HUES48 (cell line): ENCODE measurements around the gene PRL.

Source experiments
- H3K27ac ChIP-seq: one replicate; pipeline ENCODE4 v1.7.0; 2013; ENCODE audit warnings: low read depth, low read length, inconsistent platforms
- H3K27me3 ChIP-seq: 2 replicates; pipeline ENCODE4 v1.6.1; 2013; ENCODE audit warnings: mild to moderate bottlenecking, low read length; ENCODE audit not compliant: control insufficient read depth, insufficient read depth
- H3K36me3 ChIP-seq: 2 replicates; pipeline ENCODE4 v1.6.1; 2013; ENCODE audit warnings: low read length; ENCODE audit not compliant: control insufficient read depth, insufficient read depth
- H3K4me1 ChIP-seq: 2 replicates; pipeline ENCODE4 v1.6.1; 2013; ENCODE audit warnings: mild to moderate bottlenecking, low read length; ENCODE audit not compliant: control insufficient read depth, insufficient read depth
- H3K4me3 ChIP-seq: 2 replicates; pipeline ENCODE4 v1.5.1; 2013; ENCODE audit warnings: mild to moderate bottlenecking, low read depth, low read length
- H3K9ac ChIP-seq: 2 replicates; pipeline ENCODE4 v1.6.1; 2013; ENCODE audit warnings: mild to moderate bottlenecking, low read depth, low read length, moderate library complexity
- H3K9me3 ChIP-seq: 2 replicates; pipeline ENCODE4 v1.6.1; 2013; ENCODE audit warnings: low read length; ENCODE audit not compliant: control insufficient read depth, insufficient read depth

Gene PRL

GRCh38 chr6:22251348-22251747 lies 45.5 kb downstream of the PRL start:
- H3K9ac ChIP-seq, result no peak overlapping the region

DNA sequence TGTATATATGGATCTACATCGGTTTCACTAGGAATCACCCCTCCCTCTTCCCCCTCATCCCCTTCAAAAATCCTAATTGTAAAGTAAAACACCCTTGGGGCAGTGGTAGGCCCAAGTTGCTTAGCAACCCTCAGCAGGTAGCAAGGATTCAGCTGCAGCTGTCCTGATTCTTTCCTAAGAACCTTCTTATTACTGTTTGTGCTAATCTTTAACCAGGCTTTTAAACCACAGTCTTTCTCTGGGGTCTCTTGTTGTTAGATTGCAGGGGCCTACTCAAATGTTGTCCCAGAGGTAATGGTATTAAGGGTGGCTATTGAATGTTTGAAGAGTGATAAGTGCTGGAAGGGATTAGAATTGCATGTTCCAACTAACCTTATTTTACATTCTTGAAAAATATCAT lies 46.4 kb downstream of the PRL start:
- Histone ChIP-seq H3K36me3 (no peaks in the 10 kb centered on the region), H3K4me3 (peak overlapping the region; percentile 39), H3K27ac (peak overlapping the region; percentile 87), H3K27me3 (no peaks in the 10 kb centered on the region), H3K9me3 (no peaks in the 10 kb centered on the region), H3K4me1 (peaks cover 51% of the 10 kb centered on the region), H3K9ac (no peak overlapping the region)

More at GRCh38 chr6:22251348-22251747, 45.5 kb downstream of the PRL start:
- Histone ChIP-seq H3K27me3 (no peaks in the 10 kb centered on the region), H3K4me1 (peaks cover 51% of the 10 kb centered on the region), H3K9me3 (no peaks in the 10 kb centered on the region), H3K4me3 (no peak overlapping the region), H3K36me3 (no peaks in the 10 kb centered on the region), H3K27ac (peak overlapping the region; percentile 87)

GRCh38 chr6:22249711-22250350 lies 47.0 kb downstream of the PRL start:
- peak overlapping the region; percentile 87 for H3K27ac ChIP-seq
- H3K9ac ChIP-seq, result no peak overlapping the region
- H3K36me3 ChIP-seq, result no peaks in the 10 kb centered on the region
- H3K9me3 ChIP-seq, result no peaks in the 10 kb centered on the region
- H3K27me3 ChIP-seq, result no peaks in the 10 kb centered on the region
- H3K4me1 ChIP-seq, result peaks cover 51% of the 10 kb centered on the region
- peak overlapping the region; percentile 39 for H3K4me3 ChIP-seq

GRCh38 chr6:22248513-22249308 lies 48.1 kb downstream of the PRL start:
- H3K9me3 ChIP-seq, result no peaks in the 10 kb centered on the region
- no peak overlapping the region for H3K9ac ChIP-seq
- H3K4me1 ChIP-seq, result peaks cover 47% of the 10 kb centered on the region
- H3K27ac ChIP-seq, result peak overlapping the region; percentile 87
- no peak overlapping the region for H3K4me3 ChIP-seq
- H3K27me3 ChIP-seq, result no peaks in the 10 kb centered on the region
- H3K36me3 ChIP-seq, result no peaks in the 10 kb centered on the region

DNA sequence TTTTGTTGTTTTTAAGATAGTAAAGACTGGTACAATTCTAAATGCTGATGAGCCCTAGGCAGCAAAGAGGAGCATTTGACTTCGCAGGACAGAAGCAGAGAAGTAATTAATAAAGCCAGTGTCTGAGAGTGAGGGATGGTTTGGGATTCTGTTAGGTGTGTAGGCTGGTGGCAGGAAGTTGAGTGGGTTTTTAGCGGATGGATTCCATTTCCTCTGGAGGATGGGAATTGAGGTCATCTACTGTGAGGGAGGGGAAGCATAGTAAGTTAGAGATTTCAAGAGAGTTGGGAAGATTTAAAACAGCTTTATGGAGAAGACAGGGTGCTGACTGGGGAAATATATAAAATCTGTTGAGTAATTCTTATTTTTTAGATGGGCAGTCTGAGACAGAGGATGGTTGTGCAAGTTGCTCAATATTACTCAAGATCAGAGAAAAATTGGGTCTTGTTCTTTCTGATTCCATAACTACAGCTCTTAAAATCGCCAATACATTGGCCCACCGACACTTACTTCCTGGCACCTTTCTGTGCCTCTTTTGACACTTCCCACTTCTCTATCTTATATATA lies 48.8 kb downstream of the PRL start:
- Histone ChIP-seq H3K9me3 (no peaks in the 10 kb centered on the region), H3K4me3 (no peak overlapping the region), H3K4me1 (peaks cover 47% of the 10 kb centered on the region), H3K27me3 (no peaks in the 10 kb centered on the region), H3K27ac (no peak overlapping the region), H3K9ac (no peak overlapping the region), H3K36me3 (no peaks in the 10 kb centered on the region)

DNA sequence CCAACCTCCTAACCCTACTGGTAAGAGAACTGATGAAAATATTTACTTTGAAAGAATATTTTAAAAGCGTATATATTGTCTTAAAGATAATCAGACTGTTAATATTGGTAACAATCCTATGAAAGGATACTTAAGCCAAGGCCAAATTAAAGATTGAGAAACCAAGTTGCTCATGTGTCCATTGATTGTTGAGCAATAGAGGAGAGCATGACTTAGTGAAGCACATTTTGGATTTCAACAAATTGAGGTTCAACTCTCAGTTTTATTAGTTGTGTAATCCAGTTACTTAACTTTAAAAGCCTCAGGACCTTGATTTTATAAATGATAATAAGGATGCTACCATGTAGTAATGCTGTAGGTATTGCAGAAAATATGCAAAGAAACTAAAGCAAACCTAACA lies 56.8 kb downstream of the PRL start:
- Histone ChIP-seq H3K36me3 (no peaks in the 10 kb centered on the region), H3K4me3 (no peak overlapping the region), H3K9me3 (no peaks in the 10 kb centered on the region), H3K9ac (no peak overlapping the region), H3K27me3 (no peaks in the 10 kb centered on the region), H3K4me1 (no peaks in the 10 kb centered on the region), H3K27ac (no peak overlapping the region)

- Histone ChIP-seq H3K36me3 (no peaks in the 10 kb centered on the region), H3K27me3 (no peaks in the 10 kb centered on the region), H3K9me3 (no peaks in the 10 kb centered on the region), H3K9ac (no peak overlapping the region), H3K27ac (no peak overlapping the region), H3K4me1 (no peaks in the 10 kb centered on the region), H3K4me3 (no peak overlapping the region)
These were observed 57.4 kb downstream of the PRL start for GRCh38 chr6:22239261-22239921.

DNA sequence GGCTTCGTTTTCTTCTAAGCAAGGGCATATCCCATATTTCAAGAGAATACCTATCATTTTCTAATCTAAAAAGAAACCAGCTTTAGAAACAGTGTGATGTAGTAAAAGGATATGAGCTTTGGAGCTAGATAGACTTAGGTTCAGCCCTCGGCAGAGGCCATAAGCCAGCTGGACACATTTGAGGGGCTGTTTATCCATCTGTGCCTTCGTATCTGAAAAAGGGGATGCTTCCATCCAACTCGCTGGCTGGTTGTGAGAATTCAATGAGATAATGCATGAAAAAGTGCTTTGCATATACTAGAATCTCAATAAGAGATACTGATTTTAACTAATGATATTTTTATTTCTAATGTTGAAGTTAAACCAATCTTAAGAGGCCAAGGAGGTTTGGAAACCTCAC lies 58.0 kb downstream of the PRL start:
- no peaks in the 10 kb centered on the region for H3K27me3 ChIP-seq
- H3K9ac ChIP-seq, result no peak overlapping the region
- no peak overlapping the region for H3K27ac ChIP-seq
- H3K4me3 ChIP-seq, result no peak overlapping the region
- H3K4me1 ChIP-seq, result no peaks in the 10 kb centered on the region
- no peaks in the 10 kb centered on the region for H3K36me3 ChIP-seq
- H3K9me3 ChIP-seq, result no peaks in the 10 kb centered on the region

- Histone ChIP-seq H3K9ac (no peak overlapping the region), H3K27ac (no peak overlapping the region), H3K4me1 (no peaks in the 10 kb centered on the region), H3K36me3 (no peaks in the 10 kb centered on the region), H3K9me3 (no peaks in the 10 kb centered on the region), H3K27me3 (no peaks in the 10 kb centered on the region), H3K4me3 (no peak overlapping the region)
These were observed 59.3 kb downstream of the PRL start for GRCh38 chr6:22237526-22237925.
